GM19395 (cell line): Measurements from ENCODE around the gene UGT2B7.
A peak's percentile ranks its signal among the peaks of the same experiment; 100 is the strongest.
"Not testable (repeated sequence)": the region's sequence is repeated elsewhere in the genome, so short reads cannot be mapped to it uniquely, and the experiment has no call there.

ENCODE experiments used
- ATAC-seq: cut with Tn5 transposase; IDR thresholded peaks from one replicate; pipeline ENCODE4 v1.9.1; 2021; ENCODE audit warnings: mild to moderate bottlenecking, moderate library complexity; ENCODE audit not compliant: unreplicated experiment

Gene UGT2B7

DNA sequence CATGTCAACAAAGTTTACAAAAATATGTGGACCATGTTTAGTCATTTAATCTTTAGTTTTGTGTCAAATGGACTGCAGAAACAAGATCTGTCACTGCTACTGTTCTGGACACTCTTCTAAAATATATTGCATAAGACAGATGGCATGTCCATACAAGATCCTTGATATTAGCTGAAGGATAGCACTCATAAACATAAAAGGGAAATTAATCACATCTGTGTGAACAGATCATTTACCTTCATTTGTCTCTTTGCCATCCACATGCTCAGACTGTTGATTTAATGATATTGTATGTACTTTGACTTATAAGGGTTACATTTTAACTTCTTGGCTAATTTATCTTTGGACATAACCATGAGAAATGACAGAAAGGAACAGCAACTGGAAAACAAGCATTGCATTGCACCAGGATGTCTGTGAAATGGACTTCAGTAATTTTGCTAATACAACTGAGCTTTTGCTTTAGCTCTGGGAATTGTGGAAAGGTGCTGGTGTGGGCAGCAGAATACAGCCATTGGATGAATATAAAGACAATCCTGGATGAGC lies at the start of gene UGT2B7:
TSS of gene UGT2B7 (plus strand) at position 364 of the 546 bp plus-strand sequence. CDS start at position 411, 47 bp downstream.
- ATAC-seq: no peak

- no peak for ATAC-seq
Measured at GRCh38 chr4:69049860-69050259, 46.4 kb upstream of the UGT2B7 start.

DNA sequence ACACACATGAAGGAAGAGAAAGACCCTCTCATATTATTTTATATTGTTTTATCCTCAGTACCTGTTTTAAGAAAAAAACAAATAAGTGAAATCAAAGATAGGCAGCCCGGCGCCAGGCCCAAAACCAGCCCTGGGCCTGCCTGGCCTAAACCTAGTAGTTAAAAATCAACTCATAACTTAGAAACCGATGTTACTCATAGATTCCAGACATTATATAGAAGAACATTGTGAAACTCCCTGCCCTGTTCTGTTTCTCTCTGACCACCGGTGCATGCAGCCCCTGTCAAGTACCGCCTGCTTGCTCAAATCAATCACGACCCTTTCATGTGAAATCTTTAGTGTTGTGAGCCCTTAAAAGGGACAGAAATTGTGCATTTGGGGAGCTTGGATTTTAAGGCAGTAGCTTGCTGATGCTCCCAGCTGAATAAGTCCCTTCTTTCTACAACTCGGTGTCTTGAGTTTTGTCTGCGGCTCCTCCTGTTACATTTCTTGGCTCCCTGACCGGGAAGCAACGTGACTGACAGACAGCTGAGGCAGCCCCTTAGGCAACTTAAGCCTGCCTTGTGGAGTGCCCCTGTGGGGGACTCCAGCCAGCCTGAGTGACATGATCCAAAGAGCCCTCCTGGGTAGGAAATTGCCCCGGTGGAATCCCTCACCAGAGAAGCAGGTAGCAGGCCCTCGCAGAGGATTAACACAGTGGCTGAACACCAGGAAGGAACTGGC lies 45.3 kb upstream of the UGT2B7 start:
- not testable (repeated sequence) for ATAC-seq

DNA sequence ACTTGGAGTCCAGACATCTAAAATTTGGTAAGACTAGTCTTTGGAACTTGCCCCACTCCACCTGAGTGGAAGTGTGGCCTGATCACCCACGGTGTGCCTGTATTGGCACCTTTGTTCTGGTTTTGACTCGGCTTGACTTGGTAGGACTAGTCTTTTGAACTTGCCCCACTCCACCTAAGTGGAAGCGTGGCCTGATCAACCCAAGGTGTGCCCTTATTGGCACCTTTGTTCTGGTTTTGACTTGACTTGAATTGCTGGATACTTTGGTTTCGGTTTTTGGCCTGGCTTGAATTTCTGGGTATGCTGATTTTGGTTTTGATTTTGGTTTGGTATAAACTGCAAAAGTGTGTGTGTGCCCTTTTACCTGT lies 44.7 kb upstream of the UGT2B7 start:
- ATAC-seq: no peak

DNA sequence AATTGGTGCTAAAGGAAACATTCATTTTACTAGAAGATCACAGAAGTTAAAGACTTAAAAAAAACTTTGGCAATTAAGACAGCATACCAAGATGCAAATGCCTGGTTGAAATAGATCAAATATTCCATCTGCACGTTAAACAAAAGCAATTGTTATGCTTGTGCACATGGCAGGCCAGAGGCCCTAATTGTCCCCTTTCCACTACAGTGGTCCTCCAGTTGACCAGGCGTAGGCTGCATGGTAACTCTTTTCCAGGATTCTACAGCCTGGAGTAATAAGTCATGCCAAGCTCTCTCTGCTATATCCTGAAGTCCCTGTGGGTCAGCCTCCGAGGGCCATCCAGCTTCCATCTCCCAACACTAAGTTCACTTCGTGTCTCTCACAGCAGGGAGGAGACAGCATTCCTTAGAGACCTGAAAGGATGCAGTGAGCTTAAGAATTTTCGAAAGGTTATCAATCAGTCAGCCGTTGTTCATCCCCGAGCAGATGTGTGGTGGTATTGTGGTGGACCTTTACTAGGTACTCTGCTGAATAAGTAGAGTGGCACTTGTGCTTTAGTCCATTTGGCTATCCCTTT lies 42.9 kb upstream of the UGT2B7 start:
- ATAC-seq: not testable (repeated sequence)

DNA sequence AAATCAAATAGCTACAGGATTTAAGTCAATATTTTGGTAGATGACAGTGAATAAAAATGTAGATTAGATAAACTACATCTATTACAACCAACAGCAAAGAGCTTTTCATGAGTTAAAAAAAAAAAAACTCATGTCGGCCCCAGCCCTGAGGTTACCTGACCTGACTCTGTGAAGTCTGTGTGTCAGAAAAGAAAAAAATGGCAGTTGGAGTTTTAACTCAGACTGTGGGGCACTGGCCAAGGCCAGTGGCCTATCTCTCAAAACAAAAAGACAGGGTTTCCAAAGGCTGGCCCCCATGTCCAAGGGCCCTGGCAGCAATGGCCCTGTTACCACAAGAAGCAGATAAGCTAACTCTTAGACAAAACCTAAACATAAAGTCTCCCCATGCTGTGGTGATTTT lies 42.2 kb upstream of the UGT2B7 start:
- not testable (repeated sequence) for ATAC-seq

GRCh38 chr4:69054578-69055200 lies 41.6 kb upstream of the UGT2B7 start:
- ATAC-seq: peak; percentile 47

GRCh38 chr4:69056150-69056549 lies 40.1 kb upstream of the UGT2B7 start:
- ATAC-seq: no peak

- ATAC-seq: no peak
Measured at GRCh38 chr4:69056921-69057550, 39.2 kb upstream of the UGT2B7 start.

DNA sequence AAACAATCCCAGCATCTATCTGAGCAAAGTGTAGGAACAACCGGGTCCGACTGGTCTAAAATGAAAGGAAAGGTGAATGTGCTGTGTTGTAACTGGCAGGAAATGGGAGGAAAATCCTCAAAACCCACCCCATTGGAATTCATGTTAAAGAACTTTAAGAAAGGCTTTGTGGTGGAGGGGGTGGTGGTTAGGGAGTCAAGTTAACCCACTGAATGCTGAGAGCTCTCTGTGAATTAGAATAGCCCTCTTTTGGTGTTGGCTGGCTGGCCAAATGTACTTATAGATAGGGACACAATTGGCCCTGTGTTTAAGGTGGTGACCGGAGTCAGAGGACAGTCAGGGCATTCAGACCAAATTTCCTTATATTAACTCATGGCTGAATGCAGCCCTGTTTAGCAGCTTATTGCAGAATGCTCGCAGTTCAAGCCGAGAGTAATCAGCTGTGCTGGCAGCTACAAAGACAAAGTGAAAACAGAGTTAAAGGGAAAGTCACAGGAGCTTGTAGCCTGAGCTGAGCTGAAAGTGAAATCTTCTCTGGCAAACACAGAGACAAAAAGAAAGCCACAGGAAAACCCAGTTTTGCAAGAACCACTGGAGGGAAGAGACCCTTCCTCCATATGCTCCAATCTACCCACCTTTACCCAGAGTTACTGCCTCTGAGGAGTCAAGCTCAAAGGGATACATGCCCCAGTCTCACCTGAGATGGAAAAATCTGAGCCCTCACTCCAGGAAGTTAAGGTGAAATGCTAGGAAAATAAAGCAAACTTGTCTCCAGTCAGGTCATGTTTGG lies 38.5 kb upstream of the UGT2B7 start:
- ATAC-seq: peak; percentile 86

GRCh38 chr4:69058410-69059059 lies 37.7 kb upstream of the UGT2B7 start:
- peak; percentile 16 for ATAC-seq

GRCh38 chr4:69060651-69061308 lies 35.5 kb upstream of the UGT2B7 start:
- ATAC-seq: no peak

GRCh38 chr4:69064391-69064790 lies 31.9 kb upstream of the UGT2B7 start:
- ATAC-seq: no peak

DNA sequence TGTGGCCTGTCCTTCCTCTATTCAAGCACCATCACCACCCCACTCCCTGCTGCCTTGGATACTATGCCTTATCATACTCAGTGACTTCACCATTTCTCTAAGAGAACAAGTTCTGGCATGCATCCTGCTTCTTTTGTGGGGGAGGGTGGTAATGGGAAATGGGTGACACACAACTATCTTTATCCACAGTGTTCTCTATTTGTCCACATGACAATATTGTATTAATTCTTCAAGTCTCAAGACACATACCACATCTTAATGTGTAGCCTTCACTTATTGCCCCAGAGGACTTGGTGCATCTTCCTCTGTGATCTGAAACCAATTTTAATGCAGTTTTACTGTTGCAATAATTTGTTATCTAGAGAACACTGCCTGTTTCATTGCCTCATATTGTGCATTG lies 29.3 kb upstream of the UGT2B7 start:
- no peak for ATAC-seq

- ATAC-seq: no peak
Measured at GRCh38 chr4:69069085-69069484, 27.2 kb upstream of the UGT2B7 start.

DNA sequence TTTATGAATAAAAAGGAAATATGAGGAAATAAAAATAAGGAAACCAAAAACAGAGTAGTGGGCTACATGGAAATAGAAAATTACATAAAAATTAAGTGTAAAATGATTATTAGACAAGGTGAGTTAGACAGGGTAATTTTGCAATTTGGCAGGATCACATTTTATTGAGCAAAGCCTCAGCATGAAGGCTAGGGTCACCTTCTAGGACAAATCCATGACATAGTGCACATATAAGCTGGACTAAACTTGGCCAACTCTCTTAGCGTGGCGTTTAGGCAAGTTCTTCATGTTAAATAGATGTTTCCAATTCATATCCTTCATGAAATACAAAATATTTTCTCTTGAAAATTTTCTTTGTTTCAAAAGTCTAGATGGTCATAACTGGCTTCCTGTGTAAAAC lies 25.7 kb upstream of the UGT2B7 start:
- ATAC-seq: no peak

DNA sequence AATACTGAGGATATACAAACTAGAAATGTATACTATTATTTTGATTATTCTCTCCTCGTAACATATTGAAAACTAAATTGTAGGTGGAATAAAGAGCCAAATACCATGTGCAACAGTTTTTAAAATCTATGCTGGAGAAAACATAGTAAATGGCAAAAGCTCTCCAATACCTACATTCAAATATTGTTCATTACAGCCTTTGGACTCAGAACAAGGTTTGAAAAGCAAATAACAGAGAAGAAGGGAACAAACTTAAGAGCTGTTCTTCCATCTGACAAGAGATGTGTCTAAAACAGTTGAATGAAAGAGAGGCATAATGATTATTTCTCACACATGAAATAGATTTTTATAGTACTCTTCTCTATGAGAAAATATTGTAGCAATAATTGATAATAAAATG lies 25.0 kb upstream of the UGT2B7 start:
- no peak for ATAC-seq

- no peak for ATAC-seq
Measured at GRCh38 chr4:69073375-69073774, 22.9 kb upstream of the UGT2B7 start.

DNA sequence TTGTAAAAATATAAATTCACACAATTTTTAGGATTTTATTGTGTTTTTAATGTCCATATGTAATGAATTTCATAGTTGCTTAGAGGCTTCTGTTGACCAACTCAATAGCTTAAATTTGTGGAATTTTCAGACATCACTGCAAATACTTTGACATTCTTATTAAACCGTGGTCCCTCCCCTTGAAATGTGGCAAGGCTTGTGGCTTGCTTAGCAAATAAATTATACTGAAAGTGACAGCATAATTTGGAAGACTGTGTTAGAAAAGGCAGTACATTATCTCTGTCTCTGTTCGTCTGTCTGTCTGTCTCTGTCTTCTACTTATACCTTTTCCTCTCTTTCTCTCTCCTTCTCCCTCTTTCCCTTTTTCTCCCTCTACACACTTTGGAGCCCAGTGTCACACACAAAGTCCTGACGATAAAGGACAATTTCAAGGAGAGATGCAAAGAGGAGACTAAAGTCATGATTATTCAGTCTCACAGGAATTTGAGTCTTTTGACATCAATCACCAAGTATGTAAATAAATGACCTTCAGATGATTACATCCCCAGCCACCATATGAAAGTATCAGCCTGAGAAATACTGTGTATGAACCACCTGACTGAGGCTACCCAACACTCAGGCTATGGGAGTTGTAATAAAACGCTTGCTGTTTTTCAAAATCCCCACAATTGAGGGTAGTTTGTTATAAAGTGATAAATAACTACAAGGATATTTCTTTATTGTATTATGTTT lies 21.0 kb upstream of the UGT2B7 start:
- ATAC-seq: no peak
